Measurements from ENCODE around the gene CPSF4.
"Not testable (repeated sequence)": the region's sequence is repeated elsewhere in the genome, so short reads cannot be mapped to it uniquely, and the experiment has no call there.

CPSF4 gene

GRCh38 chr7:99402854-99403253 lies 35.9 kb upstream of the CPSF4 start:
- Mint-ChIP-seq H3K4me3 (no peak overlapping the region), H3K4me1 (ENCODE audit: low read depth) (peaks cover 31% of the 10 kb centered on the region), H3K27me3 (ENCODE audit: low read depth) (no peaks in the 10 kb centered on the region), H3K36me3 (ENCODE audit: low read depth) (peaks cover 35% of the 10 kb centered on the region), H3K9me3 (no peaks in the 10 kb centered on the region), H3K27ac (no peak overlapping the region)

GRCh38 chr7:99403764-99404163 lies 35.0 kb upstream of the CPSF4 start:
- Mint-ChIP-seq H3K4me3 (no peak overlapping the region), H3K27ac (peak overlapping the region; percentile 3), H3K36me3 (ENCODE audit: low read depth) (peaks cover 28% of the 10 kb centered on the region), H3K9me3 (no peaks in the 10 kb centered on the region), H3K27me3 (ENCODE audit: low read depth) (no peaks in the 10 kb centered on the region), H3K4me1 (ENCODE audit: low read depth) (peaks cover 23% of the 10 kb centered on the region)

GRCh38 chr7:99404235-99404976 lies 34.3 kb upstream of the CPSF4 start:
- no peak overlapping the region for H3K27ac Mint-ChIP-seq
- no peak overlapping the region for H3K4me3 Mint-ChIP-seq
- H3K4me1 Mint-ChIP-seq (ENCODE audit: low read depth), result peaks cover 23% of the 10 kb centered on the region

GRCh38 chr7:99404977-99405320 lies 33.8 kb upstream of the CPSF4 start:
- H3K4me1 Mint-ChIP-seq (ENCODE audit: low read depth), result peaks cover 26% of the 10 kb centered on the region
- no peak overlapping the region for H3K27ac Mint-ChIP-seq
- H3K4me3 Mint-ChIP-seq, result no peak overlapping the region
- H3K9me3 Mint-ChIP-seq, result no peaks in the 10 kb centered on the region
- H3K27me3 Mint-ChIP-seq (ENCODE audit: low read depth), result no peaks in the 10 kb centered on the region
- H3K36me3 Mint-ChIP-seq (ENCODE audit: low read depth), result peaks cover 32% of the 10 kb centered on the region

More at GRCh38 chr7:99404235-99404976, 34.3 kb upstream of the CPSF4 start:
- Mint-ChIP-seq H3K27me3 (ENCODE audit: low read depth) (no peaks in the 10 kb centered on the region), H3K9me3 (no peaks in the 10 kb centered on the region), H3K36me3 (ENCODE audit: low read depth) (peaks cover 30% of the 10 kb centered on the region)

GRCh38 chr7:99406557-99406956 lies 32.2 kb upstream of the CPSF4 start:
- Mint-ChIP-seq H3K4me3 (peak overlapping the region; percentile 100), H3K4me1 (ENCODE audit: low read depth) (peaks cover 37% of the 10 kb centered on the region), H3K27ac (peak overlapping the region; percentile 94), H3K36me3 (ENCODE audit: low read depth) (peaks cover 35% of the 10 kb centered on the region), H3K27me3 (ENCODE audit: low read depth) (no peaks in the 10 kb centered on the region), H3K9me3 (no peaks in the 10 kb centered on the region)

GRCh38 chr7:99407872-99408378 lies 30.8 kb upstream of the CPSF4 start:
- Mint-ChIP-seq H3K36me3 (ENCODE audit: low read depth) (peaks cover 36% of the 10 kb centered on the region), H3K4me1 (ENCODE audit: low read depth) (peaks cover 37% of the 10 kb centered on the region), H3K4me3 (peak overlapping the region; percentile 100), H3K9me3 (no peaks in the 10 kb centered on the region), H3K27me3 (ENCODE audit: low read depth) (no peaks in the 10 kb centered on the region), H3K27ac (peak overlapping the region; percentile 94)

GRCh38 chr7:99408379-99409191 lies 30.2 kb upstream of the CPSF4 start, which contains the start of the genes BUD31 and PDAP1:
BUD31 (plus strand) TSS chr7:99408969; CDS start chr7:99411093, 2,124 bp downstream.
PDAP1 (minus strand) TSS chr7:99408597; CDS start chr7:99408548, 49 bp downstream.
- no peaks in the 10 kb centered on the region for H3K9me3 Mint-ChIP-seq
- peaks cover 34% of the 10 kb centered on the region for H3K36me3 Mint-ChIP-seq (ENCODE audit: low read depth)
- H3K4me3 Mint-ChIP-seq, result peak within 1 kb of the TSS; percentile 100
- peak within 1 kb of the TSS; percentile 94 for H3K27ac Mint-ChIP-seq
- H3K27me3 Mint-ChIP-seq (ENCODE audit: low read depth), result no peaks in the 10 kb centered on the region
- H3K4me1 Mint-ChIP-seq (ENCODE audit: low read depth), result peaks cover 40% of the 10 kb centered on the region

GRCh38 chr7:99409192-99409572 lies 29.6 kb upstream of the CPSF4 start:
- Mint-ChIP-seq H3K27me3 (ENCODE audit: low read depth) (no peaks in the 10 kb centered on the region), H3K4me1 (ENCODE audit: low read depth) (peaks cover 37% of the 10 kb centered on the region), H3K4me3 (peak overlapping the region; percentile 100), H3K36me3 (ENCODE audit: low read depth) (peaks cover 29% of the 10 kb centered on the region), H3K9me3 (no peaks in the 10 kb centered on the region), H3K27ac (peak overlapping the region; percentile 94)

GRCh38 chr7:99409806-99410205 lies 28.9 kb upstream of the CPSF4 start:
- Mint-ChIP-seq H3K36me3 (ENCODE audit: low read depth) (peaks cover 27% of the 10 kb centered on the region), H3K4me3 (peak overlapping the region; percentile 100), H3K9me3 (no peaks in the 10 kb centered on the region), H3K27me3 (ENCODE audit: low read depth) (no peaks in the 10 kb centered on the region), H3K4me1 (ENCODE audit: low read depth) (peaks cover 36% of the 10 kb centered on the region), H3K27ac (peak overlapping the region; percentile 94)

GRCh38 chr7:99410635-99411034 lies 28.1 kb upstream of the CPSF4 start:
- Mint-ChIP-seq H3K4me3 (peak overlapping the region; percentile 100), H3K27ac (peak overlapping the region; percentile 71), H3K4me1 (ENCODE audit: low read depth) (peaks cover 38% of the 10 kb centered on the region), H3K27me3 (ENCODE audit: low read depth) (no peaks in the 10 kb centered on the region), H3K9me3 (no peaks in the 10 kb centered on the region), H3K36me3 (ENCODE audit: low read depth) (peaks cover 32% of the 10 kb centered on the region)

- peaks cover 19% of the 10 kb centered on the region for H3K4me1 Mint-ChIP-seq (ENCODE audit: low read depth)
- not testable (repeated sequence) for H3K4me3 Mint-ChIP-seq; H3K27ac Mint-ChIP-seq; H3K27me3 Mint-ChIP-seq (ENCODE audit: low read depth); H3K9me3 Mint-ChIP-seq
- peaks cover 49% of the 10 kb centered on the region for H3K36me3 Mint-ChIP-seq (ENCODE audit: low read depth)
Measured at GRCh38 chr7:99415513-99416127, 23.1 kb upstream of the CPSF4 start.

GRCh38 chr7:99418260-99418659 lies 20.5 kb upstream of the CPSF4 start:
- H3K4me3 Mint-ChIP-seq, result no peak overlapping the region
- no peak overlapping the region for H3K27ac Mint-ChIP-seq
- no peaks in the 10 kb centered on the region for H3K9me3 Mint-ChIP-seq
- peaks cover 10% of the 10 kb centered on the region for H3K4me1 Mint-ChIP-seq (ENCODE audit: low read depth)
- H3K36me3 Mint-ChIP-seq (ENCODE audit: low read depth), result peaks cover 41% of the 10 kb centered on the region
- no peaks in the 10 kb centered on the region for H3K27me3 Mint-ChIP-seq (ENCODE audit: low read depth)

- Mint-ChIP-seq H3K27me3 (ENCODE audit: low read depth) (no peaks in the 10 kb centered on the region), H3K9me3 (no peaks in the 10 kb centered on the region), H3K36me3 (ENCODE audit: low read depth) (peaks cover 43% of the 10 kb centered on the region), H3K27ac (no peak overlapping the region), H3K4me3 (no peak overlapping the region), H3K4me1 (ENCODE audit: low read depth) (peaks cover 10% of the 10 kb centered on the region)
Measured at GRCh38 chr7:99419323-99420021, 19.3 kb upstream of the CPSF4 start.

GRCh38 chr7:99420213-99420612 lies 18.5 kb upstream of the CPSF4 start:
- H3K4me1 Mint-ChIP-seq (ENCODE audit: low read depth), result peaks cover 8% of the 10 kb centered on the region
- peaks cover 37% of the 10 kb centered on the region for H3K36me3 Mint-ChIP-seq (ENCODE audit: low read depth)
- H3K9me3 Mint-ChIP-seq, result no peaks in the 10 kb centered on the region
- H3K27me3 Mint-ChIP-seq (ENCODE audit: low read depth), result no peaks in the 10 kb centered on the region
- no peak overlapping the region for H3K4me3 Mint-ChIP-seq
- peak overlapping the region; percentile 22 for H3K27ac Mint-ChIP-seq

Data from T-helper 1 cell treated with Interleukin-12 subunit alpha and Interleukin-12 subunit beta and Interleukin-4 antibody, amounts not matched to agents 30 μg/mL and 1 μg/mL, for 36 hours (primary cell).